ENCODE measurements around the gene F3. TPM values are rescaled to one million over a fixed set of nuclear protein-coding genes. Genes with fewer than 3 reads are reported as not detected.
"Not testable (repeated sequence)": the region's sequence is repeated elsewhere in the genome, so short reads cannot be mapped to it uniquely, and the experiment has no call there.

The F3 gene
- total RNA-seq, 4 donors from 2014 or later: 3.1 to 10.8 (median 6.3) TPM

GRCh38 chr1:94580367-94581115 lies 39.0 kb upstream of the F3 start:
- Histone ChIP-seq H3K4me3 (no peak overlapping the region), H3K9me3 (no peaks in the 10 kb centered on the region), H3K36me3 (no peaks in the 10 kb centered on the region), H3K27ac (no peak overlapping the region), H3K4me1 (no peaks in the 10 kb centered on the region), H3K27me3 (no peaks in the 10 kb centered on the region)
- DNase-seq (no peak), ATAC-seq (no peak)
- in situ Hi-C loops (cut with MboI; ENCODE audit: low sequenced_read_pairs in 4 of 4): no loop called here
- TF ChIP-seq CTCF (IDR thresholded peaks at IDR 0.05 in 4 of 5, conservative IDR thresholded peaks at IDR 0.05 in 1 of 5) (no peak), POLR2A (IDR thresholded peaks at IDR 0.05) (no peak)
- intact Hi-C loops (cut with DNase I; ENCODE audit: low total_unique reads): no loop called here

- DNase-seq (peak in 1 of 2 donors; percentile 16), ATAC-seq (no peak)
- H3K9me3 ChIP-seq: no peaks in the 10 kb centered on the region
- H3K36me3 ChIP-seq: no peaks in the 10 kb centered on the region
- in situ Hi-C loops (cut with MboI; ENCODE audit: low sequenced_read_pairs in 4 of 4) (no loop called here), intact Hi-C loops (cut with DNase I; ENCODE audit: low total_unique reads) (no loop called here)
- TF ChIP-seq POLR2A (IDR thresholded peaks at IDR 0.05): no peak
- no peak for TF ChIP-seq CTCF (IDR thresholded peaks at IDR 0.05 in 4 of 5, conservative IDR thresholded peaks at IDR 0.05 in 1 of 5)
- H3K4me1 ChIP-seq: no peaks in the 10 kb centered on the region
- no peak overlapping the region for H3K27ac ChIP-seq
- no peak overlapping the region for H3K4me3 ChIP-seq
- H3K27me3 ChIP-seq: no peaks in the 10 kb centered on the region
These were observed 38.3 kb upstream of the F3 start for GRCh38 chr1:94579876-94580294.

GRCh38 chr1:94578856-94579255 lies 37.3 kb upstream of the F3 start:
- DNase-seq: no peak
- no peaks in the 10 kb centered on the region for H3K27me3 ChIP-seq
- intact Hi-C loops (cut with DNase I; ENCODE audit: low total_unique reads) (no loop called here), in situ Hi-C loops (cut with MboI; ENCODE audit: low sequenced_read_pairs in 4 of 4) (no loop called here)
- no peaks in the 10 kb centered on the region for H3K4me1 ChIP-seq
- TF ChIP-seq POLR2A (IDR thresholded peaks at IDR 0.05) (no peak), CTCF (IDR thresholded peaks at IDR 0.05 in 4 of 5, conservative IDR thresholded peaks at IDR 0.05 in 1 of 5) (no peak)
- H3K9me3 ChIP-seq: no peaks in the 10 kb centered on the region
- no peak for ATAC-seq
- H3K36me3 ChIP-seq: no peaks in the 10 kb centered on the region
- no peak overlapping the region for H3K27ac ChIP-seq
- no peak overlapping the region for H3K4me3 ChIP-seq

GRCh38 chr1:94573917-94574316 lies 32.4 kb upstream of the F3 start:
- intact Hi-C loops (cut with DNase I; ENCODE audit: low total_unique reads); H3K4me1 ChIP-seq; DNase-seq; in situ Hi-C loops (cut with MboI; ENCODE audit: low sequenced_read_pairs in 4 of 4); H3K27ac ChIP-seq; H3K9me3 ChIP-seq; H3K4me3 ChIP-seq; ATAC-seq; H3K27me3 ChIP-seq; H3K36me3 ChIP-seq: not testable (repeated sequence)

GRCh38 chr1:94572780-94573179 lies 31.2 kb upstream of the F3 start:
- H3K27ac ChIP-seq: no peak overlapping the region
- intact Hi-C loops (cut with DNase I; ENCODE audit: low total_unique reads): no loop called here
- ATAC-seq (no peak), DNase-seq (no peak)
- H3K9me3 ChIP-seq: no peaks in the 10 kb centered on the region
- H3K4me3 ChIP-seq: no peak overlapping the region
- no peaks in the 10 kb centered on the region for H3K27me3 ChIP-seq
- H3K36me3 ChIP-seq: no peaks in the 10 kb centered on the region
- no peak for TF ChIP-seq CTCF (IDR thresholded peaks at IDR 0.05 in 4 of 5, conservative IDR thresholded peaks at IDR 0.05 in 1 of 5)
- no peak for TF ChIP-seq POLR2A (IDR thresholded peaks at IDR 0.05)
- H3K4me1 ChIP-seq: no peaks in the 10 kb centered on the region
- in situ Hi-C loops (cut with MboI; ENCODE audit: low sequenced_read_pairs in 4 of 4): no loop called here

GRCh38 chr1:94570965-94571364 lies 29.4 kb upstream of the F3 start:
- H3K4me1 ChIP-seq; intact Hi-C loops (cut with DNase I; ENCODE audit: low total_unique reads); in situ Hi-C loops (cut with MboI; ENCODE audit: low sequenced_read_pairs in 4 of 4); ATAC-seq; H3K27me3 ChIP-seq; H3K9me3 ChIP-seq; DNase-seq; H3K36me3 ChIP-seq; H3K4me3 ChIP-seq; H3K27ac ChIP-seq: not testable (repeated sequence)

- DNase-seq; H3K36me3 ChIP-seq; in situ Hi-C loops (cut with MboI; ENCODE audit: low sequenced_read_pairs in 4 of 4); H3K4me3 ChIP-seq; H3K27ac ChIP-seq; H3K27me3 ChIP-seq; intact Hi-C loops (cut with DNase I; ENCODE audit: low total_unique reads); H3K4me1 ChIP-seq; H3K9me3 ChIP-seq; ATAC-seq: not testable (repeated sequence)
These were observed 27.2 kb upstream of the F3 start for GRCh38 chr1:94568806-94569205.

GRCh38 chr1:94567975-94568607 lies 26.5 kb upstream of the F3 start:
- H3K36me3 ChIP-seq; H3K4me1 ChIP-seq; ATAC-seq; DNase-seq; H3K9me3 ChIP-seq; intact Hi-C loops (cut with DNase I; ENCODE audit: low total_unique reads); H3K27ac ChIP-seq; in situ Hi-C loops (cut with MboI; ENCODE audit: low sequenced_read_pairs in 4 of 4); H3K4me3 ChIP-seq; H3K27me3 ChIP-seq: not testable (repeated sequence)

Data from gastrocnemius medialis (tissue), 4 donors.